Fibroblast of skin of right quadriceps (primary cell): ENCODE results near the gene MTA1.

Experiments used
- DNase-seq: peaks from one replicate; pipeline ENCODE4 v3.0.0-alpha.2; 2013

The MTA1 gene

DNA sequence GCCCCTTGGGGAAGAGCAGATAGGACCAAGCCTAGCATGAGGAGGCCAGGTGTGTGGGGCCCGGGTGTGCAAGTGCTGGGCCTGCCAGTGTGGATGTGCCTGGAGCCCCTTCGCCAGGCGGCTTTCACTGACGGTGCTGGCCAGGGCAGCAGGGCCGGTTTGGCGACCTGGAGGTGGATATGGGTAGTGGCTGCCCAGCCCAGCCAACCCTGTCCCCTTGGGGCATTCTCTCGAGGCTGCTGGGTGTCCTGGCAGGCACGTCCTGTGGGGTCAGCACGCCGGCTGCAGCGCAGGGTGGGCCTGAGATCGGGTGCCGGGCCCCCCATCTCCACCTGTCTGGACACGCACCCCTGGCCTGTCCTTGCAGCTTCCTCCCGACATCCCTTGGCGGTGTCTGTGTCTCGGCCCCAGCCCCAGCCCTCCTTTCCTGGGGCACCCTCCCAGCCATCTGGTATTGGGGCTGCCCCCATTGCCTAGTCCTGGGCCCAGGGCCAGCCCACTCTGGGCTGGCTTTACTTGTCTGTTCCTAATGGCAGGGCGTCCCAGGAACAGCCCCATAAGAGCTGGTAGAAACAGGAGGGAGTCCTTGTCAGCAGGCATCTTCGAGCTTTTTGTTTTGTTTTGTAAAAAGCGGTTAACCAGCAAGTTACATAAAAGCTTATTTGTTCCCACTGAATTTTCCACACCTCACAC is 47.8 kb downstream of the MTA1 start:
- no peak for DNase-seq

DNA sequence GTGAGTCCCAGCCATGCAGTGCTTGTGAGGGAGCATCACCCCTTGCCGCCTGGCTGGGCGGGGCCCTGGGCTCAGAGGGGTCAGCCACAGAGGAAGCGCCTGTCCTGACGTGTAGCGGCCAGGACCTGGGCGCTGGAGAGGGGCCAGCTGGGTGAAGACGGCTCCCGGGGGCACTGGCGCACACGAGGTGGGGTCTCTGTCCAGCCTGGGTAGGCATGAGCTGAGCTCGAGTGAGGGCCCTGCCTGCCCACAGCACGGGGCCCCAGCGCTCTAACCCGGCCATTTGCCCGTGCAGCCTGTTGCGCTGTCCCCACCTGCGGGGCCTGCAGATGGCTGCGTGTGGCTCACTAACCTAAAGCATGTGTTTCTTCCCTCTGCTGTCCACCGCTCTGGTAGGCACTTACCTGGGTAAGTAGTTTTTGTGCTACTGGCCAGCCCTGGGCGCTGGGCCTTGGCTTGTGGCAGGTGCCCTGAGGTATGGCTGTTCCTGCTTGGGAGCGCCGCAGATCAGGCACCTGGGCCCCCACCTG is 48.4 kb downstream of the MTA1 start:
- DNase-seq = no peak

DNA sequence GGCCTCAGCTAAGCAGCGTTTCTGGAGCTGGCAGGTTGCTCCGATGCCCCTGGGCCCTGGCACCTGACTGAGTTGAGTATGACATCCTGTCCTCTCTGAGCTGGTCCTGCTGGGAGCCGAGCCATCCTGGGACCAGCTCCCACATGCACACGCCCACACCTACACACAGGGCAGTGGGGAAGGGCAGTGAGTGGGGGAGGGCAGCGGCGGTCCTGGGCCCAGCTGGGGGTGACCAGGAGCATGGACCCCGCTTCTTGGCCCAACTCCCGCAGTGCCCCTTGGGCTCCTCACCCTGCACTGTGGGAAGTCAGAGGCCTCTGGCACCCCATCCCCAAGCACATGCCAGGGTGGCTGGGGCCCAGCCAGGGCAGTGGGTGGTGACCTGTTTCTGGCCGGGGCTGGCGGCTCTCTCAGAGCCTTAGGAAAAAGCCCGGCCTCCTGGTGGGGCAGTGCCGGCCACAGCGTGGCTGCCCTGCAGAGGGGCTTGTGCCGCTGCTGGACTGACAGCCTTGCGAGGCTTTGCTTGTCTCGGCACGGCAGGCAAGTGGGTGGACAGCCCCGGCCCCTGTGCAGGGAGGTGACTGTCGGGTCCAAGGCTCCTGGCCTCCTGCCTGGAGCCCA is 49.1 kb downstream of the MTA1 start:
- DNase-seq = no peak

DNA sequence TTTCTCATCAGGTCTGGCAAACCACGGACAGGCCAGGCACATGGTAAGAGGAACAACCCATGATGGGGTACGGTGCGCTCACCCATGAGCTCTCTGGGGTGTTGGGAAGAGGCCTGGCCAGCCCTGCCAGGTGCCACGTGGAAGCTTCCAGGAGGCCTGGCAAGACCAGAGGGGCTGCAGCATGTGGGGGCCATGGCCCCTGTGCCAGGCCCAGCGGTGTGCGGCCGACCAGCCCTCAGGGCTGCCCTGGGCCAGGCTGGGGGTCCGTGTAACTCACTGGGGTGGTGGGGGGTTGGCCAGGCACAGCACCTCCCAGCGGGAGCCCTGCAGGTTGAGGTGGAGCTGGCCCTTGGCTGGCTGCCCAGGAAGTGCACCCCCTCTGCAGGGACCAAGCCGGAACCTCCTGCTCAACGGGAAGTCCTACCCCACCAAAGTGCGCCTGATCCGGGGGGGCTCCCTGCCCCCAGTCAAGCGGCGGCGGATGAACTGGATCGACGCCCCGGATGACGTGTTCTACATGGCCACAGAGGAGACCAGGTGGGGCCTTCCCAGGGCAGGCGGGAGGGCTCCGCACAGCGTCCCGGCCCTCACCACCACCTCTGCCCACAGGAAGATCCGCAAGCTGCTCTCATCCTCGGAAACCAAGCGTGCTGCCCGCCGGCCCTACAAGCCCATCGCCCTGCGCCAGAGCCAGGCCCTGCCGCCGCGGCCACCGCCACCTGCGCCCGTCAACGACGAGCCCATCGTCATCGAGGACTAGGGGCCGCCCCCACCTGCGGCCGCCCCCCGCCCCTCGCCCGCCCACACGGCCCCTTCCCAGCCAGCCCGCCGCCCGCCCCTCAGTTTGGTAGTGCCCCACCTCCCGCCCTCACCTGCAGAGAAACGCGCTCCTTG is 50.1 kb downstream of the MTA1 start:
- DNase-seq = no peak

DNA sequence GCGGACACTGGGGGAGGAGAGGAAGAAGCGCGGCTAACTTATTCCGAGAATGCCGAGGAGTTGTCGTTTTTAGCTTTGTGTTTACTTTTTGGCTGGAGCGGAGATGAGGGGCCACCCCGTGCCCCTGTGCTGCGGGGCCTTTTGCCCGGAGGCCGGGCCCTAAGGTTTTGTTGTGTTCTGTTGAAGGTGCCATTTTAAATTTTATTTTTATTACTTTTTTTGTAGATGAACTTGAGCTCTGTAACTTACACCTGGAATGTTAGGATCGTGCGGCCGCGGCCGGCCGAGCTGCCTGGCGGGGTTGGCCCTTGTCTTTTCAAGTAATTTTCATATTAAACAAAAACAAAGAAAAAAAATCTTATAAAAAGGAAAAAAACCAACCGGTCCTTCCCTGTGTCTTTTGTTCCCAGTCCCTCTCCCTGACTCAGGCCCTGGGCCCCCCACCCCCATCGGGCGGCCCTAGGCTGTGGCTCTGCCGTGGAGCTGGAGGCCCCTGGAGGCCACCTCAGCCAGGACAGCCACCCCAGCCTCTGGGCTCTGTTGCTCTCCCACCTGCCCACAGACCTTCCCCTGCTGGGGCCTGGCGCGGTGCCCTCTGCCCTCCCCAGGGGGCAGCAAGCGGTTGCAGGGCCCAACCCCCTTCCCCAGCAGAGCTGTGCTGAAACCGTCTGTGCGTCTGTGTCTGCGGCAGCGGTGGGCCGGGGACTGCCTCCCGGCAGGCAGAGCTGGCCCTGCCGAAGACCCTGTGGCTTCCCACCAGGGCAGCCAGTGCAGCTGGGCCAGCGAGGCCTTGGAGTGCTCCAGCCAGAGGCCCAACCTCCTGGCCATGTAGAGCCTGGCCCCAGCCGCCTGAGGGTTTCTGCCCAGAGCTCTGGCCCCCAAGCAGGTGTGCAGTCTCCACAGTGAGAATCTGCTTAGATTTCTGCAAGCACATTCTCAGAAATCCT is 51.0 kb downstream of the MTA1 start:
- DNase-seq = no peak

DNA sequence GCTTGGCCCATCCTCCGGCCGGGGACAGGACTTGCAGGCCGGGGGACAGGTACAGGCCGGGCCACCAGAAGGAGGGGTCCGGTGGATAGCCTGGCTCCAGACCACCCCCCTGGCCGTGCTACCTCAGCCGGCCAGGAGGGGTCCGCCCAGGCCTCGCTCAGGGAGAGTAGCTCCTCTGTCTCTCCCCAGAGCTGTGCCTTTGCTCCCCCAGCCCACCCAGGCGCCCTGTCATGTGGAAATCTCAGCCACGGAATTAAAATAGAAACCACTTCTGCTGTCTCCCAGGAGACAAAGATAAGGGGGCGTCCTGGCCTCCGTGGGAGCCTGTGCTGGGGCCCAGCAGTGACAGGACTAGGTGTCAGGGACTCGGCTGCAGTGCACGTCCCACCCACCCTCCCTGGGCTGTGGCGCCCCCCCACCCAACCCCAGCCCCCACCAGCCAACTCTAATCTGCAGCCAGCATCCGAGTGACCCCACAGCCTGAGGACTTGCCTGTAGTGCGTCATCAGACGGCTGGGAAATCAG is 51.7 kb downstream of the MTA1 start:
- no peak for DNase-seq

DNA sequence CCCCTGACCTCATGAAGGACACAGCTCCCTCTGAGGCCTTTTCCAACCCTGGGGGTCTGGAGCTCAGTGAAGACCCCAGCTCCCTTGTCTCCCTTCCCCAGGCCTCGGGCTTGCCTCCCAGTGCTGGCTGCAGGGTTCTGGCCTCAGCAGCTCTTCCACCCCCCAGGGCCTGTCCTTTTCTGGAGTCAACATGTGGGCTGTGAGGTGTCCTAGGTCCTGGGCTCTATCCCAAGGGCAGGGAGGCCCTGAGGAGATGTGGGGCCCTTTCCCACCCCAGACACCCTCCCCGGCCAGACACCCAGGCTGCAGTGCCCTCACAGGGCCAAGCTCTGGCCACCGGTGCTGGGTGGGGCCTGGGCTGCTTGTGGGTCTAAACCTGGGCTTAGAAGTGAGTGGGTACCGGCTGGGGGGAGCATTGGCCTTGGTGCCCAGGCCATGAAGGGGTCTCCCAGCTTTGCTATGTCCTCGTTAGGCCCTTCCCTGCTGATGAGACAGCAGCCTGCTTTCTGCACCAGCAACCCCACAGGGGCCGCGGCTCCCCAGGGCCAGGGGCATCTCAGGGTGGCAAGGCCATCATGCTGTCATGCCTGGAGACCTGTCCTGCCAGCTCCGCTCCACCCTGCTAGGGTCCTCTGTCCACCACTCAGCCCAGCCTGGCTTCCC is 52.3 kb downstream of the MTA1 start:
- no peak for DNase-seq

DNA sequence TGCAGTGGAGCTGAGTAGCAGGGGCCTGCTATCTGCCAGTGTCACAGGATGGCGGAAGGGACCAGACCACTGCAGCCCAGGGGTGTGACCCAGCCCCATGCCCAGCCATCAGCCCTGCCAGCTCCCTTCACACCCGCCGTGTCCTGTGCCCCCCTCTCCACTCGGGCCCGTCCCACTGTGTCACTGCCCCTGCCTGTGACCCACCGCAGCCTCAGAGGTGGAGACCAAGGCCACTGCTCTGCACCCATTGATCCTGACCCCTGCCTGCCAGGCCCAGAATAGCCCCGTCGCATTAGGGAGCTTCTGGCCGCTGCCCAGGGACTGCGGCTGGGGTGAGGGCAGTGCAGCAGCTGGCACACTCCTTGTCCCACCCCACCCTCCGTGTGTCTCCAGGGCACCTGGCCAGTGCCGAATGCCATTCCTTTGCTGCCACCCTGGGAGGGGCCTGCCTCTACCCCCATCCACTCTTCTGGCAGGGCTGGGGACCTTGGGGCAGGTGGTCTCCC is 52.9 kb downstream of the MTA1 start:
- DNase-seq = no peak

DNA sequence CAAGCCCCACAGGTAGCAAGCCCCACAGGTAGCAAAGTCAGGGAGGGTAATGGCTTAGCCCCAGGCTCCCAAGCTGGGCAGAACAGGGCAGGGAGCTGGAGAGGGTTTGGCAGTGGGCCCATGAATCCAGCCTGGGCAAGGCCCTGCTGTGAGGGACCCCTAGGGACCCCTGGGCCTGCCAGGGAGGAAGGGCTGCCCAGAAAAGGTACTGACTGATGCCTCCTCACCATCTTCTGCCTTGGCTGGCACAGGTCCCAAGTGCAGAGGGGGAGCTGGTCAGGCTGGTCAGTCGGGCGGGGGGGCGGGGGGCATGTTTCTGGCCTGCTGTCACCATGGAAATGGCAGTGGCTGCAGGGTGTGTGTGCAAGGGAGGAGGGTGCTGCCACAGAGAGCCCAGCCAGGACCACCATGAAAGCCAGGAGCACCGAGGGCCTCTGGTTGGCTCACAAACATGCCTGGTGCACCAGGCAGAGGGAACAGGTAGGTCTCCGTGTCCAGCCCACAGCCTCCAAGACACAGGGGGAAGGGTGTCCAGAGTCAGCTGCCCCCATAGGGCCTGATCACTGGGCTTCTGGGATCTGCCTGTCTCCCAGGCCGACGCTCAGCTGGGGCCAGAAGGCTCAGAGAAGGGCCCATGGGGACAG is 53.5 kb downstream of the MTA1 start:
- DNase-seq = no peak

DNA sequence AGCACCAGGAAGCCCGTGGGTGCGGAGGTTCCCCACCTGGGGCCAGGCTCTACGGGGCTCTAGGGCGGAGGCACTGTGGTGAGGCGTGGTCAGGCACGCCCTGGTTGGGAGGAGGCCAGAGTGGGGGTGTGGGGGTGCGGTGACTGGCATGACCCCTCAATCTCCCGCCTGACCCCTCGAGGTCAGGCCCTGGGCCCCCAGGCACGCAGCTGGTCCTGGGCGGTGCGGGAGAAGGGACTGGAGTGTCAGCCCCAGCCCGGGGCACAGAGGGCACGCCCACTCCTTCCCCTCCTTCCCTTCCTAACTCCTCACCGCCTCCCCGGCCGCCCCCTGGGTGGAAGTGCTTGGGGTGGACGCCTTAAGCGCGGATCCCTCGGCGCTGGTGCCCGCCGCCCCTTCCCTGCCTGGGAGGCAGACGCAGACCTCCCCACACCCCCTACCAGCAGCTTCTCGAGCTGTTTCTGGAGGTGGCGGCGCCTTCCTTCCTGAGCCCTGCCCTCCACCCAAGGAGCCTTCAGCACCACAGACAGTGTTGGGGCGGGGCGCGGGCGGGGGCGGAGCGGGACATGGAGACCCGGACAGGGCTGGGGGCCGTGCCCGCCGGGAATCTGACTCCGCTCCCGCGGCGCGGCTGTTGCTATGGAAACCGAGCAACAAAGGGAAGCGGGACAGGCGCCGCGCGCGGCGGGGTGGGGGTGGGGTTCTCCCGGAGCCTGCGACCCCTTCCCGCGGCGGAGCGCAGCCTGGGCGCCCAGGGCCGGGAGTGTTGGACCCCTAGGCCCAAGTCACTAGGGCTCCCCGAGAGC is 54.3 kb downstream of the MTA1 start:
- peak; percentile 87 for DNase-seq

DNA sequence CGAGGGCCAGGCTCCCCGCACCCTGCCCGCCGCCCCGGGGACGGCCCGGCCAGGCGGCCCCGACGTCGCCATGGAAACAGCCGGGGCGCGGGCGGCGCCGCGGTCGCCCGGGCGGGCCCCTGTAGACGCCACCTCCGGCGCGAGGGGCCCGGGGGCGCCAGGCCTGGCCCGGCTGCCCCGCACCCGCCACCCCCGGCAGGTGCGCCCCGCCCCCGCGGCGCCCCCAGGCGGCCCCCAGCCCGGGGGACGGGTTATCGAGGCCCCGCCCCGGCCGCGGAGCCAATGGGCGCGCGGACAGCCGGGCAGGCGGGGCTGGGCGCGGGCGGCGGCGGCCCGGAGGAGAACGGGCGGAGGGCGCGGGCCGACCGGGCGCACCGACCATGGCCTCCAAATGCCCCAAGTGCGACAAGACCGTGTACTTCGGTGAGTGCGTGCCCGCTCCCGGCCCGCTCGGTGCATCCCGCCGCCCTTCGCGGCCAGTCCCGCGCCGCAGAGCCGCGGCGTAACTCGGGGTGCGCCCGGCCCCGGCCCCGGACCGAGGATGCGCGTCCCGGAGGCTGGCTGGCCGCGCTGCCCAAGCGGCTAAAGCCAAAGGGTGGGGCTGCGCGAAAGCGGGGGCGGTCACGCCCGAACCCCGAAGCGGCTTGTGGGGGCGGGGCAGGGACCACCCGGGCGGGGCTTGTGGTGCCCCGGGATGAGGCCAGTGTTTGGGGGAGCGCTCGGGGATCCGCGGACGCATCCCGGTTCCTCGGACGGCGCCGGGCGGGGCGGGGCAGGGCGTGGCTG is 55.0 kb downstream of the MTA1 start, which contains the start of gene CRIP2:
Gene CRIP2 (plus strand): TSS at position 339 of the 786 bp plus-strand sequence. CDS start 42 bp downstream, at position 381.
- peak; percentile 42 for DNase-seq

DNA sequence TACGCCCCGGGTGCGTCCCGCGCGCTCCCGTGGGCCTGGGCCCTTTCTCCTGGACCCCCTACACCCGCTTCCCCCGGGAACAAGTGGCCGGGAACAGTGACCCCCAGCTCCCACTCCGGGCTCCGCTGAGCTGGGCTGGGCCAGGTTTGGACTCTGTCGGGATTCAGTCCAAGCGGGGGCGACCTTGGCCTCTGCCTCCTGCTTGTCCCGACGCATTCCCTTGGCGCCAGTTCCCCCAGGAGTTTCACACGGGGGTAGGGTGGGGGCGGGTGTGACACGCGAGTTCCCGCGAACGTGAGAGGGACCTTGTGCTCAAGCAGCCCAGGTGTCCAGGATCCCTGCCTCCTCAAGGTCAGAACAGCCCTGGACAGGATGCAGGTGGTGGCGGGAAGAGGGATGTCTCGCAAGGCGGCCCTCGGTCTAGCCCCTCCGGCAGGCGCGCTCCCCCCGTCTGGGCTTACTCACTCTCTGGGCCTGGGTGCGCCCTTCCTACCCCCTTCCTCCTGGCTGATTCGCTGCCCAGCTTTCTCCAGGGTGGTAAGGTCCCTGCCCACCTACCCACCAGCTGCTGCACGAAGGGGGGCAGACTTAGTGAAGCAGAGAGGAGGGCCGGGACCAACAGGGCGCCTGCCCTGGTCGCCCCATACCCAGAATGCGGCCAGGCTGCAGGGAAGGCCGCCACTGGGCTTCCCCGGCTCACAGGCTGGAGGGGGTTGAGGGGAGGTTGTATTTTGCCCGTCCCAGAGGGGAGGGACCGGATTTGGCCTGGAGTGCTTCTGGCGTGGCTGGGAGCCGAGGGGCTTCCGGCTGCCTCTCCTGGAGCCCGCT is 55.9 kb downstream of the MTA1 start:
- DNase-seq = no peak

DNA sequence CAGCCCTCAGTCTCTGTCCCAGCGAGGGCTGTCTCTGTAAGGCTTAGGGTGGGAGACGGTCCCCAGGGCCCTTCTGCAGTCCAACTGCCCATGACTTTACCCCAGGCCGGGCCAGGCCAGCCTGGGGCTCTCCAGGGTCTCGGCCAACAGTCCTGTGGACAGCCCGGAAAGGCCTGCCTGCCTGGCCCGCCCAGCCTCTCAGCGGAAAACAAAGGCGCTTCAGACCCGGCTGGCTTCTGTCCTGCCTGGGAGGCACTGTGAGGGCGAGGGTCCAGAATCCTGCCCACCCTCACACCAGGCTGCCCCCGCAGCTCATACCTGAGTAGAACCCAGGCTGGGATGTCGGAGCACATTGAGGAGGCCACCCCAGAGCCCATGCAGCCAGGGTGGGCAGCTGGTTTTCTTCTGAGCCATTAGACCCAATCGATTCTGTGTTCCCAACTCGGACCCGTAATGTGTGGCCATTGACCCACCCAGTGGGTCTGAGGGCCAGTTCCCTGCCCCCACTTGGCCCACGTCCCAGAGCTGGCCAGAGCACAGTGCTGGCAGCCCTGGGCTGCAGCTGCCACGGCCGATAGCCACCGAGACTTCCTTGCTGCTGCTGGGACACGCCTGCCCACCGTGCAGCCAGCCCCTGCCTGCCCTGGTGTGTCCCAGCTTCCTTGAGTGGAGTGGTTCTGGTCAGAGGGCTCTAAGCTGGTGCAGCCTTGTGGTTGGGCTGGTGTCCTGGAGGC is 56.6 kb downstream of the MTA1 start:
- DNase-seq = no peak

DNA sequence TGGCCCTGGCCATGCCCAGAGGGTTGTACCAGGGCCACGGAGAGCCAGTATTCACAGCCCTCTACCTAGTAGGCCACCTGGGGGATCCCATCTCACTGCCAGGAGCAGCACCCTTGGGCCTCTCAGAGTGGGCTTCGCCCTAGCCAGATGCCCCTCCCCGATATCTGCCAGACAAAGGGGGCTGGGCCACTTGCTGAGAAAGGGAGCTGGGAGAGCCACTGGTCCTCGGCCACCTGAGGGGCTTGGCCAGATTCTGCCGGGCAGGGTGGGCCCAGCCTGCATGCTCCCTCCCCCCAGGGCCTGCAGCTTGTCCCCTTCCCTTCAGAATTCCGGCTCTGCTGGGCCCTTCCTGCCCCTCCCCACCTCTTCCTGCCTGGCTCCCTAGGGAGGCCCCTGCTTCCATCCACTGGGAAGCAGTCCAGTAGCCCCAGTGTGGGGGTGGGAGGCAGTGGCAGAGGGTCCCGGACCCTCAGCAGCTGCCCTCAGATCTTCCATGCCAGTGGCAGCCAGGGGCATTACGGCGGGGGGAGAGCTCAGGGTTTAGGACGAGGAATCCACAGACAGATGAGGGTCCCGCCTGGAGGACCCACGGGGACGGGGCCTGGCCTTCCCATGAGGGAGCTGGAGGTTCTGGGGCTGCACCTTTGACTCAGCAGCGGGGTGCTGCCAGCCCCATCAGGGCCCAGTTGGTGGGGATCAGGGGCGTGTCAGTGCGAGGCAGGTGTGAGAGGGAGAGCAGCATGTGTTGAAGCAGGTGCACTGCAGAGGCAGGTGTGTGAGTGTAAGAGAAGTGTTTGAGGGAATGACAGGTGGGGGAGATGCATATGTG is 57.4 kb downstream of the MTA1 start:
- DNase-seq = no peak

DNA sequence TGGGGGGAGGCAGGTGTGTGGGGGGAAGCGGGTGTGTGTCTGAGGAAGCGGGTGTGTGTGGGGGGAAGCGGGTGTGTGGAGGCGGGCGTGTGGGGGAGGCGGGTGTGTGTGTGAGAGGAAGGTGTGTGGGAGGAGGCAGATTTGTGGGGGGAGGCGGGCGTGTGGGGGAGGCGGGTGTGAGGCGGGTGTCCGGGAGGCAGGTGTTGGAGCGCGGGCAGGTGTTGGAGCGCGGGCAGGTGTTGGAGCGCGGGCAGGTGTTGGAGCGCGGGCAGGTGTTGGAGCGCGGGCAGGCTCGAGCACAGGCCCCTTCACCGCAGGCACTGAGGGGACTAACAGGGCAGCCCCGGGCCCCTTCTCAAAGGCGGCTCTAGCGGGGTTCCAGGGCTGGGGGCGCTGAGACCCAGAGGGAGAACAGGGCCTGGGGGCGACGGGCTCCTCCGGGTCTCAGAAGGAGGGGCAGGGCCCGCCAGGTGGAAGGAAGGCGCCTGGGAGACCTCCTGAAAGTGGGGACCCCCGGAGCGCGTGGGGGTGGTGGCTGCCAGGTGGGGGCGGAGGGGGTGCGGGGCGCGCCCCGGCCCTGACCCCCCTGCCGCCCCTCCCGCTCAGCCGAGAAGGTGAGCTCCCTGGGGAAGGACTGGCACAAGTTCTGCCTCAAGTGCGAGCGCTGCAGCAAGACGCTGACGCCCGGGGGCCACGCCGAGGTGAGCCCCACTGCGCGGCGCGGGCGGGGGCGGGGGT is 58.2 kb downstream of the MTA1 start:
- DNase-seq = no peak
